ENCODE measurements around the gene ELP1. TPM values are rescaled to one million over a fixed set of nuclear protein-coding genes. Genes with fewer than 3 reads are reported as not detected.
A peak's percentile ranks its signal among the peaks of the same experiment; 100 is the strongest.

The ELP1 gene
- total RNA-seq, 4 donors from 2014 or later = 21.6 to 61.4 (median 25.7) TPM

DNA sequence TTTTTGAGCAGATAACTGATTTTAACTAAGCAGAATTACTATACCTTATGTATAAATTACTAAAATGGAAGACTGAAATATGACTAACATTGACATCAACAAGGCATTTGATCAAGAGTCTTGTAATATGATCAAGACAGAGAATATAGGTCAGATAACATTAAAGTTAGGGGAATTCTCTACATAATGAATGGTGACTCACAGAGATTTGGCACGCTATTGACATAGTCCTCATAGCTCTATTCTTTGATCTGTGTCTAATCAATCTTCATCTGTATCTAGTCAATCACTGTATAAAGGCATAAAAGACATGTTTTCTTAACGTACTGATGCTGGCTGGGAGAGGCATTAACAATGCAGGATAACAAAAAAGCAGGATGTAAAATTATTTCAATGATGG, 17.7 kb upstream of the ELP1 start:
- DNase-seq (ENCODE audit: low spot score in 2 of 2) = no peak
- Histone ChIP-seq H3K27ac (no peak overlapping the region), H3K4me1 (peaks cover 0 to 14% (median 2%) of the 10 kb centered on the region in 4 donors), H3K36me3 (peaks cover 0 to 32% (median 0%) of the 10 kb centered on the region in 3 donors), H3K9me3 (no peaks in the 10 kb centered on the region), H3K4me3 (no peak overlapping the region), H3K27me3 (no peaks in the 10 kb centered on the region)
- WGBS, 2 donors = 81 to 86% methylated on average over 2 of the region's 2 CpGs
- TF ChIP-seq POLR2A (IDR thresholded peaks at IDR 0.05) (no peak), EP300 (IDR thresholded peaks at IDR 0.05) (no peak)
- TF ChIP-seq, protein P1, sequence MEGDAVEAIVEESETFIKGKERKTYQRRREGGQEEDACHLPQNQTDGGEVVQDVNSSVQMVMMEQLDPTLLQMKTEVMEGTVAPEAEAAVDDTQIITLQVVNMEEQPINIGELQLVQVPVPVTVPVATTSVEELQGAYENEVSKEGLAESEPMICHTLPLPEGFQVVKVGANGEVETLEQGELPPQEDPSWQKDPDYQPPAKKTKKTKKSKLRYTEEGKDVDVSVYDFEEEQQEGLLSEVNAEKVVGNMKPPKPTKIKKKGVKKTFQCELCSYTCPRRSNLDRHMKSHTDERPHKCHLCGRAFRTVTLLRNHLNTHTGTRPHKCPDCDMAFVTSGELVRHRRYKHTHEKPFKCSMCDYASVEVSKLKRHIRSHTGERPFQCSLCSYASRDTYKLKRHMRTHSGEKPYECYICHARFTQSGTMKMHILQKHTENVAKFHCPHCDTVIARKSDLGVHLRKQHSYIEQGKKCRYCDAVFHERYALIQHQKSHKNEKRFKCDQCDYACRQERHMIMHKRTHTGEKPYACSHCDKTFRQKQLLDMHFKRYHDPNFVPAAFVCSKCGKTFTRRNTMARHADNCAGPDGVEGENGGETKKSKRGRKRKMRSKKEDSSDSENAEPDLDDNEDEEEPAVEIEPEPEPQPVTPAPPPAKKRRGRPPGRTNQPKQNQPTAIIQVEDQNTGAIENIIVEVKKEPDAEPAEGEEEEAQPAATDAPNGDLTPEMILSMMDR (IDR thresholded peaks at IDR 0.05) = no peak

DNA sequence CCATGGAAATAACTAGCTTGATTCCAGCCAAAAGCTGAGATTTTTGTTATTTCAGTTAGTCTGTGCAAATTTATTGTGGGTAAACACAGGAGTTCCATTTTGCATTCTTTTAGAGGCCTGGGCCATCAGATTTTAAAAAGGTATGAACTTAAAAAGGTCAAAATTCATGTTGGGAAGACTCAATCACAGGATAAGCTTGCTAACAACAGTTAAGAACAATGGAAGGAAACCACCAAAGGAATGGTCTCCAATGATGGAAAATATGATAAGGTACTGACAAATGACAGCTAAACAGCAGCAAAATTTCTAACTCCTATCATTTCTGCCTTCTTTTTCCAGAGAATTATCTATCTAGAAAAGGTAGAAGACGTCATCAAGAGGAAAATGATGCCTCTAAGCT, 16.2 kb upstream of the ELP1 start:
- no peak for DNase-seq (ENCODE audit: low spot score in 2 of 2)
- H3K4me3 ChIP-seq = no peak overlapping the region
- H3K36me3 ChIP-seq = peaks cover 0 to 43% (median 0%) of the 10 kb centered on the region in 3 donors
- TF ChIP-seq EP300 (IDR thresholded peaks at IDR 0.05) (no peak), POLR2A (IDR thresholded peaks at IDR 0.05) (no peak)
- TF ChIP-seq, protein P1 (IDR thresholded peaks at IDR 0.05) = no peak
- H3K4me1 ChIP-seq = peaks cover 0 to 14% (median 2%) of the 10 kb centered on the region in 4 donors
- no peaks in the 10 kb centered on the region for H3K9me3 ChIP-seq
- H3K27me3 ChIP-seq = no peaks in the 10 kb centered on the region
- H3K27ac ChIP-seq = no peak overlapping the region
- 77 to 83% methylated on average over 1 of the region's 1 CpG for WGBS, 2 donors

DNA sequence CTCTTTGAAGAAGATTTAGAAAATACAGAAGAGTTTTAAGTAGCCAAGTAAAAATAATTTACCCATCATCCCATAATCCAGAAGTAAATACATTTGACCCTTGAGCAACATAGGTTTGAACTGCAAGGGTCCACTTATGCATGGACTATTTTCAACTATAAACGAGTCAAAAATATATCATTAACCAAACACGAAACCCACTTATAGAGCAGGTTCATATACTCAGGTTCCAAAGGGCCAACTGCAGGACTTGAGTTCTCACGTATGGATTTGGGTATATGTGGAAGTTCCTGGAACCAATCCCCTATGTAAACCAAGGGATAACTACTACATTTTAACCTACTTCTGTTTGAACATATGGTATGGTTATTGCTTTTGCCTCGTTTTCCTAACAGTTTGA, 6.1 kb upstream of the ELP1 start:
- 85 to 96% methylated on average over 4 of the region's 4 CpGs for WGBS, 2 donors

DNA sequence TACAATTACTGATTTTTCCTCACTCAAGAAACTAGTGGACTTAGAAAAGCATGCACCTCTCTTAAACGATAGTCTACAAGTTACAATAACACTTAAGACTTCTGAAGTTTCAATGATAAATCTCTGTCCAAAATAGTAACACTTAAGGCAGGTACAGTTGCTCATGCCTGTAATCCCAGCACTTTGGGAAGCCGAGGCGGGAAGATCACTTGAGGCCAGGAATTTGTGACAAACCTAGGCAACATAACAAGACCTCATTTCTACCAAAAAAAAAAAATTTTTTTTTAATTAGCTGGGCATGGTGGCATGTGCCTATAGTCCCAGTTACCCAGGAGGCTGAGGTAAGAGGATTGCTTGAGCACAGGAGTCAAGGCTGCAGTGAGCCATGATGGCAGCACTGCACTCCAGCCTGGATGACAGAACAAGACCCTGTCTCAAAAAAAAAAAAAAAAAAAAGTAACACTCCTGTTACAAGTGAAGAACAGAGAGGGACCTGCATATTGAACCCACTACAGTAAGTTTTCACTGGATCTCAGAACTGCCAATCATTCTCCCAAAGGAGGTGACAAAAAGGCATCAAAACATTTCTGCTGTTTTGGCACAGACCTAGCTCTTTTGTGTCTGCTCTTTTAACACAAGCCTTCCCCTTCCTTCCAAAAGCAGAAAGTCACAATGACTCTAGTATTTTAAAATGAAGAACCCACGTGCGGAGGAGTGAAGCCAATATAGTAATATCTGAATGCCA, 3.8 kb upstream of the ELP1 start:
- 73 to 75% methylated on average over 5 of the region's 5 CpGs for WGBS, 2 donors
- Histone ChIP-seq H3K27me3 (no peaks in the 10 kb centered on the region), H3K27ac (no peak overlapping the region), H3K36me3 (peaks cover 0 to 40% (median 0%) of the 10 kb centered on the region in 3 donors), H3K4me1 (peaks cover 0 to 24% (median 9%) of the 10 kb centered on the region in 4 donors), H3K9me3 (no peaks in the 10 kb centered on the region), H3K4me3 (no peak overlapping the region)
- no peak for TF ChIP-seq EP300 (IDR thresholded peaks at IDR 0.05)
- TF ChIP-seq, protein P1 (IDR thresholded peaks at IDR 0.05) = no peak
- no peak for TF ChIP-seq POLR2A (IDR thresholded peaks at IDR 0.05)
- DNase-seq (ENCODE audit: low spot score in 2 of 2) = no peak

More for the DNA sequence above, 6.1 kb upstream of the ELP1 start:
- DNase-seq (ENCODE audit: low spot score in 2 of 2) = no peak
- TF ChIP-seq, protein P1 (IDR thresholded peaks at IDR 0.05) = no peak
- TF ChIP-seq POLR2A (IDR thresholded peaks at IDR 0.05) (no peak), EP300 (IDR thresholded peaks at IDR 0.05) (no peak)
- peaks cover 0 to 14% (median 4%) of the 10 kb centered on the region in 4 donors for H3K4me1 ChIP-seq
- H3K4me3 ChIP-seq = no peak overlapping the region
- H3K27me3 ChIP-seq = no peaks in the 10 kb centered on the region
- H3K9me3 ChIP-seq = no peaks in the 10 kb centered on the region
- peaks cover 0 to 53% (median 0%) of the 10 kb centered on the region in 3 donors for H3K36me3 ChIP-seq
- no peak overlapping the region for H3K27ac ChIP-seq

DNA sequence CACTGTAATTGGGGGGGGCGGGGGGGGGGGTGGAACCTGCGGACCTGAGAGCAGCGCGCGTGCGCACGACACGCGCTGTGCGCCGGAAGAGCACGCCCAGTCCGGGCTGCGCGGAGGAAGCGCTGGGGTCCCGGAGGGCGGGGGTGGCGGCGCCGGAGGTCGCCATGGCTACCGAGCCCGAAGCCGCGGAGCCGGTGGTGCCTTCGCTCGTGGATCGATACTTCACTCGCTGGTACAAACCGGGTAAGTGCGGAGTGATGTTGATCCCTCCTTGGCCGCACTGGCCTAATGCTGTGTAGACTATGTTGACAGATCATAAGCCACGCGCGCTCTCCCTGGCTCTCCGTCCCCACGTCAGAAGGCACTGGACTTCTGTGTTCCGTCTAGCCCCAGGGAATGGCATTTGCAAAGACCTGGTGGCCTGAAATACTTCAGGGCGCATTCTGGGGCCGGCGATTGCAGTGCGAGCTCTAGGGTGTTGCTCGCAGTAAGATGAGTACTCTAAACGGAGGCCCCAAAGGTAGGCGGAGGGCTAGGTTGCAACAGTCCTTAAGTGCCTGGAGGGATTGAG, 484 bp upstream of the ELP1 start, which contains the start of gene ABITRAM:
Gene ABITRAM, plus strand, starts transcription at position 78 of the 571 bp plus-strand sequence. Its CDS starts 87 bp downstream, at position 165.
- H3K4me1 ChIP-seq = peaks cover 0 to 43% (median 15%) of the 10 kb centered on the region in 4 donors
- peak; percentile 37 to 48 for DNase-seq (ENCODE audit: low spot score in 2 of 2)
- TF ChIP-seq POLR2A (IDR thresholded peaks at IDR 0.05) (no peak), EP300 (IDR thresholded peaks at IDR 0.05) (peak in 1 of 2 donors; percentile 43)
- TF ChIP-seq, protein P1 (IDR thresholded peaks at IDR 0.05) = no peak
- H3K27me3 ChIP-seq = no peaks in the 10 kb centered on the region
- WGBS, 2 donors = 1 to 3% methylated on average over 10 to 20 of the region's 47 CpGs
- H3K4me3 ChIP-seq = peak within 1 kb of the TSS; percentile 76 to 95 (median 88)
- peak within 1 kb of the TSS; percentile 90 to 95 (median 94) for H3K27ac ChIP-seq
- peaks cover 0 to 17% (median 0%) of the 10 kb centered on the region in 3 donors for H3K36me3 ChIP-seq
- H3K9me3 ChIP-seq = no peaks in the 10 kb centered on the region
